Measurements from ENCODE around the gene UAP1L1.

- no peak for TF ChIP-seq CTCF (IDR thresholded peaks at IDR 0.05)
- TF ChIP-seq POLR2AphosphoS5 (IDR thresholded peaks at IDR 0.05): no peak
- TF ChIP-seq POLR2A (IDR thresholded peaks at IDR 0.05): no peak
- TF ChIP-seq EP300 (IDR thresholded peaks at IDR 0.05): no peak
Measured at GRCh38 chr9:137039611-137040366, 37.5 kb upstream of the UAP1L1 start.
